K562 (cell line): ENCODE data around the gene EMC9. TPM values are rescaled to one million over a fixed set of nuclear protein-coding genes. Genes with fewer than 3 reads are reported as not detected.

Experiments
- CBX5 ChIP-seq: IDR thresholded peaks from 2 replicates; pipeline ENCODE4 v1.6.1; 2014; ENCODE audit warnings: low read depth, borderline replicate concordance
- CREM ChIP-seq: IDR thresholded peaks from 2 replicates; pipeline ENCODE4 v1.6.1; 2014; ENCODE audit warnings: antibody characterized with exemption, low read depth
- ETV6 ChIP-seq, 3 experiments: fragments of 150-350 bp in 1 of 3; sonication (generic) in 1 of 3; formaldehyde crosslinking in 1 of 3; IDR thresholded peaks; 2 replicates each; pipeline versions ENCODE4 v1.6.1 to v1.8.0; 2014 to 2022; ENCODE audit warnings: borderline replicate concordance in 2 of 3, low read depth in 2 of 3, antibody characterized with exemption in 1 of 3, low read length in 1 of 3, mild to moderate bottlenecking in 1 of 3, missing genetic modification reagents in 1 of 3
- LARP7 ChIP-seq: fragments of 450-650 bp; IDR thresholded peaks from 2 replicates; pipeline ENCODE4 v1.6.1; 2016
- NCOR1 ChIP-seq: fragments of 450-650 bp; IDR thresholded peaks from 2 replicates; pipeline ENCODE4 v1.6.1; 2016; ENCODE audit warnings: mild to moderate bottlenecking, moderate library complexity
- NR2F6 ChIP-seq: fragments of 450-650 bp; formaldehyde crosslinking; IDR thresholded peaks from 2 replicates; pipeline ENCODE4 v1.4.0; 2020; ENCODE audit warnings: mild to moderate bottlenecking
- POLR2H ChIP-seq: IDR thresholded peaks from 2 replicates; pipeline ENCODE4 v1.6.1; 2016; ENCODE audit warnings: missing genetic modification characterization, low read depth, mild to moderate bottlenecking, control low read depth, missing compliant biosample characterization, moderate library complexity
- SMAD4 ChIP-seq: fragments of 250-450 bp; sonication (Bioruptor Pico); conservative IDR thresholded peaks from 2 replicates; pipeline ENCODE4 v1.8.0; 2021; ENCODE audit warnings: inconsistent platforms, mild to moderate bottlenecking, moderate library complexity
- SMARCC2 ChIP-seq: fragments of 450-650 bp; IDR thresholded peaks from 2 replicates; pipeline ENCODE4 v1.6.1; 2017; ENCODE audit warnings: antibody characterized with exemption, moderate library complexity, mild to moderate bottlenecking, low read depth
- ZBTB1 ChIP-seq: sonication (generic); formaldehyde crosslinking; IDR thresholded peaks from 2 replicates; pipeline ENCODE4 v1.8.1; 2023; ENCODE audit warnings: missing genetic modification reagents, low read depth, mild to moderate bottlenecking, borderline replicate concordance
- ZNF436 ChIP-seq: fragments of 250-450, 450-650 bp; sonication (Bioruptor Pico); formaldehyde crosslinking; IDR thresholded peaks from 2 replicates; pipeline ENCODE4 v1.7.0; 2020; ENCODE audit warnings: mild to moderate bottlenecking
- ZNF76 ChIP-seq: fragments of 250-450 bp; sonication (Bioruptor Pico); IDR thresholded peaks from 2 replicates; pipeline ENCODE4 v1.4.0; 2020; ENCODE audit warnings: mild to moderate bottlenecking, moderate library complexity, borderline replicate concordance
- ZNF764 ChIP-seq: fragments of 250-450 bp; sonication (Bioruptor Pico); IDR thresholded peaks from 2 replicates; pipeline ENCODE4 v1.4.0; 2020; ENCODE audit warnings: low read depth, mild to moderate bottlenecking, moderate library complexity
- polyA plus RNA-seq, 8 experiments: library from polyadenylated mRNA; depleted of rRNA in 4 of 8; stranded (reverse) in 5 of 8; unstranded in 3 of 8; fragments of >200 nt; fragmentation: Nextera tagmentation in 2 of 8; fragmentation: Illumina TruSeq in 1 of 8; extraction: Ambion mirVana in 2 of 8; extraction: Trizol in 1 of 8; gene quantifications; 2 replicates each; pipeline versions ENCODE4 v1.2.1 to v1.2.3, GENCODE V29; 2011 to 2014; ENCODE audit warnings: inconsistent platforms in 1 of 8, missing spikeins in 1 of 8
- total RNA-seq, 7 experiments: library from RNA; depleted of rRNA in 6 of 7; stranded (reverse); fragments of >200 nt in 6 of 7; fragmentation: Illumina TruSeq in 2 of 7; extraction: Trizol in 2 of 7; gene quantifications; 2 replicates each; pipeline versions ENCODE4 v1.2.1 to v1.2.3, GENCODE V29; 2011 to 2021; ENCODE audit warnings: low replicate concordance in 1 of 7
- TF ChIP-seq, protein P1 (sequence below): fragments of 250-450 bp; sonication (Bioruptor Pico); IDR thresholded peaks from 2 replicates; pipeline ENCODE4 v1.4.0; 2020; ENCODE audit warnings: mild to moderate bottlenecking
- TF ChIP-seq, protein P2 (sequence below): fragments of 450-650 bp; formaldehyde crosslinking; IDR thresholded peaks from 2 replicates; pipeline ENCODE4 v1.4.0; 2020; ENCODE audit warnings: mild to moderate bottlenecking
- TF ChIP-seq, protein P3 (sequence below), 2 experiments: fragments of 450-650 bp in 1 of 2; sonication (generic) in 1 of 2; formaldehyde crosslinking in 1 of 2; IDR thresholded peaks; 2 replicates each; pipeline versions ENCODE4 v1.7.1 to v1.9.0; 2016 to 2022; ENCODE audit warnings: inconsistent platforms in 1 of 2, mild to moderate bottlenecking in 1 of 2, missing genetic modification reagents in 1 of 2

The EMC9 gene
- total and polyA plus RNA-seq, 9 of the 15 experiments (the other 6 are each of a cell fraction or from before 2014, with no cell fraction given) = 3.1 to 13.2 (median 7.8) TPM

DNA sequence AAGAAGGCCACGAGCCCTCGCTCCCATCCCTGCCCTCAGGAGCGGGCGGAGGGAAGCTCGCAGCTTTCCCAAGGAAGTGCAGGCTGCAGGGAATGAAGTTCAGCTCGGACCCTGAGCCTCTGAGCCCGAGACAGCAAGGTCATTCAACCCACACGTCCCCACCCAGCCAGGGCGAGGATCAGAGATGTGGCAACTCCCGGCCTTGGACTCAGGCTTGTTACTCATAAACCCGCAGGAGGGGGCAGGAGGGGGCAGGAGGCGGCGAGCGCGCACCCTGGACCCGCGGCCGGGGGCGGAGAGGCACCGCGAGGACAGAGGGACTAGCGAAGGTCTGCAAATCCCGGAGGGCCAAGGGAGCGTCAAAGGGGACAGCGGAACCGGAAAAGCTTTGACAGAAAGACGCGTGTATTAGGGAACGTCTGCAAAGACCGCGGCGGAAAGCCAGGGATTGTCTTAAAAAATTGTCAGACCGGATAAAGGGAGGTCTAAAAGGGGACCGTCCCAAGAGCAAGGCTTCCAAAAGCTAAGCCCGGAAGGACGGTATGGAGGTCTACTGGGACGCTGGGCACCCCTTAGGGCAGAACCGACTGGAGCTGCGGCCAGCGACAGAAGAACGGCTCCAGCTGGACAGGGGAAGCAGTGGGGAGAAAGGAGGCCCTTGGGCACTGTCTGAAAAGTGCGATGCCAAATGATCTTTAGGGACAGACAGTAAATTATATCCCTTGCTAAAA is 27.4 kb downstream of the EMC9 start (continued):
- no peak for TF ChIP-seq SMAD4 (CRISPR knock-in tag)
- TF ChIP-seq, protein P1, sequence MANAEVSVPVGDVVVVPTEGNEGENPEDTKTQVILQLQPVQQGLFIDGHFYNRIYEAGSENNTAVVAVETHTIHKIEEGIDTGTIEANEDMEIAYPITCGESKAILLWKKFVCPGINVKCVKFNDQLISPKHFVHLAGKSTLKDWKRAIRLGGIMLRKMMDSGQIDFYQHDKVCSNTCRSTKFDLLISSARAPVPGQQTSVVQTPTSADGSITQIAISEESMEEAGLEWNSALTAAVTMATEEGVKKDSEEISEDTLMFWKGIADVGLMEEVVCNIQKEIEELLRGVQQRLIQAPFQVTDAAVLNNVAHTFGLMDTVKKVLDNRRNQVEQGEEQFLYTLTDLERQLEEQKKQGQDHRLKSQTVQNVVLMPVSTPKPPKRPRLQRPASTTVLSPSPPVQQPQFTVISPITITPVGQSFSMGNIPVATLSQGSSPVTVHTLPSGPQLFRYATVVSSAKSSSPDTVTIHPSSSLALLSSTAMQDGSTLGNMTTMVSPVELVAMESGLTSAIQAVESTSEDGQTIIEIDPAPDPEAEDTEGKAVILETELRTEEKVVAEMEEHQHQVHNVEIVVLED (CRISPR knock-in tag) = peak; percentile 10; the same call in 1 of the 2 replicates
- TF ChIP-seq POLR2H (tag) = peak; percentile 78
- TF ChIP-seq NCOR1 = no peak
- no peak for TF ChIP-seq ZNF76
- TF ChIP-seq ZNF436 (CRISPR knock-in tag) = no peak
- TF ChIP-seq CREM = peak; percentile 52
- no peak for TF ChIP-seq LARP7
- TF ChIP-seq ZBTB1 (CRISPR knock-in tag) = no peak
- TF ChIP-seq, protein P2, sequence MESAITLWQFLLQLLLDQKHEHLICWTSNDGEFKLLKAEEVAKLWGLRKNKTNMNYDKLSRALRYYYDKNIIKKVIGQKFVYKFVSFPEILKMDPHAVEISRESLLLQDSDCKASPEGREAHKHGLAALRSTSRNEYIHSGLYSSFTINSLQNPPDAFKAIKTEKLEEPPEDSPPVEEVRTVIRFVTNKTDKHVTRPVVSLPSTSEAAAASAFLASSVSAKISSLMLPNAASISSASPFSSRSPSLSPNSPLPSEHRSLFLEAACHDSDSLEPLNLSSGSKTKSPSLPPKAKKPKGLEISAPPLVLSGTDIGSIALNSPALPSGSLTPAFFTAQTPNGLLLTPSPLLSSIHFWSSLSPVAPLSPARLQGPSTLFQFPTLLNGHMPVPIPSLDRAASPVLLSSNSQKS = no peak
- no peak for TF ChIP-seq ZNF764 (CRISPR knock-in tag)
- TF ChIP-seq SMARCC2 = no peak
- TF ChIP-seq, protein P3, sequence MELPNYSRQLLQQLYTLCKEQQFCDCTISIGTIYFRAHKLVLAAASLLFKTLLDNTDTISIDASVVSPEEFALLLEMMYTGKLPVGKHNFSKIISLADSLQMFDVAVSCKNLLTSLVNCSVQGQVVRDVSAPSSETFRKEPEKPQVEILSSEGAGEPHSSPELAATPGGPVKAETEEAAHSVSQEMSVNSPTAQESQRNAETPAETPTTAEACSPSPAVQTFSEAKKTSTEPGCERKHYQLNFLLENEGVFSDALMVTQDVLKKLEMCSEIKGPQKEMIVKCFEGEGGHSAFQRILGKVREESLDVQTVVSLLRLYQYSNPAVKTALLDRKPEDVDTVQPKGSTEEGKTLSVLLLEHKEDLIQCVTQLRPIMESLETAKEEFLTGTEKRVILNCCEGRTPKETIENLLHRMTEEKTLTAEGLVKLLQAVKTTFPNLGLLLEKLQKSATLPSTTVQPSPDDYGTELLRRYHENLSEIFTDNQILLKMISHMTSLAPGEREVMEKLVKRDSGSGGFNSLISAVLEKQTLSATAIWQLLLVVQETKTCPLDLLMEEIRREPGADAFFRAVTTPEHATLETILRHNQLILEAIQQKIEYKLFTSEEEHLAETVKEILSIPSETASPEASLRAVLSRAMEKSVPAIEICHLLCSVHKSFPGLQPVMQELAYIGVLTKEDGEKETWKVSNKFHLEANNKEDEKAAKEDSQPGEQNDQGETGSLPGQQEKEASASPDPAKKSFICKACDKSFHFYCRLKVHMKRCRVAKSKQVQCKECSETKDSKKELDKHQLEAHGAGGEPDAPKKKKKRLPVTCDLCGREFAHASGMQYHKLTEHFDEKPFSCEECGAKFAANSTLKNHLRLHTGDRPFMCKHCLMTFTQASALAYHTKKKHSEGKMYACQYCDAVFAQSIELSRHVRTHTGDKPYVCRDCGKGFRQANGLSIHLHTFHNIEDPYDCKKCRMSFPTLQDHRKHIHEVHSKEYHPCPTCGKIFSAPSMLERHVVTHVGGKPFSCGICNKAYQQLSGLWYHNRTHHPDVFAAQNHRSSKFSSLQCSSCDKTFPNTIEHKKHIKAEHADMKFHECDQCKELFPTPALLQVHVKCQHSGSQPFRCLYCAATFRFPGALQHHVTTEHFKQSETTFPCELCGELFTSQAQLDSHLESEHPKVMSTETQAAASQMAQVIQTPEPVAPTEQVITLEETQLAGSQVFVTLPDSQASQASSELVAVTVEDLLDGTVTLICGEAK (IDR thresholded peaks at IDR 0.05) = peak; percentile 87
- TF ChIP-seq, protein P3 (CRISPR knock-in tag; IDR thresholded peaks at IDR 0.05) = no peak
- TF ChIP-seq NR2F6 = no peak
- TF ChIP-seq ETV6 (IDR thresholded peaks at IDR 0.05; ENCODE audit: borderline replicate concordance in 1 of 2, low read depth in 2 of 2, low read length in 1 of 2) = no peak
- TF ChIP-seq ETV6 (CRISPR knock-in tag; IDR thresholded peaks at IDR 0.05; ENCODE audit: borderline replicate concordance) = no peak
- no peak for TF ChIP-seq CBX5
